Fibroblast of upper back skin (primary cell): ENCODE results near the gene RPTOR.

Experiments used
- DNase-seq: peaks from one replicate; pipeline ENCODE4 v3.0.0-alpha.2; 2013

RPTOR gene

GRCh38 chr17:80646328-80646727 is 101.7 kb downstream of the RPTOR start:
- DNase-seq = no peak

DNA sequence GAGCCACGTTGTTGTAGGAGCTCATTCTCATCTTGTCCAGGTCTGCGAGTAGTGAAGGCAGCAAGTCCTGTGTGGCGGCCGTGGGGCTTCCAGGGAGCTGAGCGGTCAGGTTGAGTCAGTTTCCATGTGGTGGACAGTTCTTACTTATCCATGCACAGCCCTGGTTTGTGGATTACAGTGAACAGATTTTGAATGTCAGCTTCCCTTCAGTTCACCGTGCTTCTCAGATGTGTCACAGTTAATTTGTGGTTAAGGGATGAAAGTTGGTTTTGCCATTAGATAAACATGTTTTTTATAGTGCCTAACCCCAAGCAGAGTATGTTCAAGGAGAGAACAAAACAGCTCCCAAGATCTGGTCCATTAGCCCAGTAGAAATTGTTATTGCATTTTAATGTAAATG is 103.1 kb downstream of the RPTOR start:
- DNase-seq = peak; percentile 89

GRCh38 chr17:80649200-80649644 is 104.6 kb downstream of the RPTOR start:
- DNase-seq = no peak

- DNase-seq = peak; percentile 83
Measured at GRCh38 chr17:80649672-80650330, 105.2 kb downstream of the RPTOR start.

DNA sequence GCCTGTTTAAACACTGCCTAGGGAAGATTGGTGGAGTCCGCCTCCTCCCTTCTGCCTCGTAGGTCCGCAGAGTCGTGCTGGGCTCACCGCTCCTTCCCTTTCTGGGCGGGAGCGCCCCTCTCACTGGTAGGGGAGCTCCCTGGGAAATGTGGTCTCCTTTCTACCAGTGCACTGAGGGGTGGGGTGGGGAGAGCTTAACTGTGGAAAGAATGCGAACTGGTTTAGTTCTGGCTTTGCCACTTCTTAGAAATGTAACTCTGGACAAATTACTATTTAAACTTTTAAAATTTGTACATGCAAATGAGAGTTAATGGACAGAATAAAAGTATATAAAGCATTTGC is 105.7 kb downstream of the RPTOR start:
- DNase-seq = no peak

DNA sequence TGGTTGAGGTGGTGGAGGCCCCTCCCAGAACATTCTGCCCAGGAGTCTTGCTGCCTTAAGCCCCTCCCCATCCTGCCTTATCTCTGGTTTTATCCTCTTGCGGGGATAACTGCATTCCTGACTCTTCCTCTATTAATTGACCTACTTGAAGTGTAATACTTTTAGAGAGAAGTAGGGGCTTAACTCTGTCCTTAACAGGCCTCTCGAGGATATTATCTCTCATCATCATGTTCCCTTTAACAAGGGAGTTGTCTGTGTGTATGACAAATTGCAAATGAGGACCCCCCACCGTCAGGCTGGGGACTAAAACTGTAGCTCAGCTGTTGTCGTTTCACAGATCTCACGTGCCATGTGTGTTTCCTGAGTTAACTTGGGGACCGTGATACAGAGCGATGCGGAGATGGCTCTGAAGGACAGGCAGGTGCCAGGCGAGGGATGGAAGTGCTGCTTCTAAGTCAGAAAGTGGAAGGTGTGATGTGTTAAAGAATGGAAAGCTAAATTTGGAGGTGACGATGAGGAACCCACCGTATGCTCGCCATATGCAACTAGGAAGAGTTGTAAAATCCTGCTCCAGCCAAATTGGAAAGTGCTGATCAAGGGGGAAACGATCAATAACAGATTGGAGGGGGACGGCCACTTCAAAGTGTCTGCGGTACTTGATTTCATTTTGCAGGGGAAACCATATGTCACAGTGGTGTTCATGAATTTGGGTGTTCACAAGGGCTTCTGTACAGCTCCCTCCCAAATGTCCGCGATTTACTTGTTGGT is 106.3 kb downstream of the RPTOR start:
- no peak for DNase-seq

DNA sequence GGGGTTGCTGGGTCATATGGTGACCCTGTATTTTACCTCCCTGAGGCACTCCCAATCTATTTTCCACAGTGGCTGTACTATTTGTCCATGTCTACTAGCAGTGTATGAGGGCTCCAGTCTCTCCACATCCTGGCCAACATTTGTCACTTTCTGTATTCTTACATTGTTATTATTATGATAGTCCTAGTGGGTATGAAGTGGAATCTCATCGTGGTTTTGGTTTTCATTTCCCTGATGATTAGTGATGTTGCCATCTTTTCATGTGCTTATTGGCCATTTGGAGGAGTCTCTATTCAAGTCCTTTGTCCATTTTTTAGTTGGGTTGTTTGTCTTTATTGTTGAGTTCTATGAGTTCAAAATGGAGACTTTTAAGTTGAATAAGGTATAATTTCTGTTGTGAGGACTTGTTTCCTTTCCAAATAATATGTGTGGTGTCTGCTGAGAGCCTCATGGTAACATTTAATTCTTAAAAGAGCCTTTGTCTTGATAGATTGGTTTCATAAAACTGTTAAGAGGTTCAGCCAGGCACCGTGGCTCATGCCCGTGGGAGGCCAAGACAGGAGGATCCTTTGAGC is 108.2 kb downstream of the RPTOR start:
- DNase-seq = no peak

- no peak for DNase-seq
Measured at GRCh38 chr17:80653856-80654255, 109.2 kb downstream of the RPTOR start.

- no peak for DNase-seq
Measured at GRCh38 chr17:80655608-80656007, 111.0 kb downstream of the RPTOR start.

GRCh38 chr17:80656590-80656989 is 112.0 kb downstream of the RPTOR start:
- DNase-seq = no peak

GRCh38 chr17:80657561-80657960 is 112.9 kb downstream of the RPTOR start:
- no peak for DNase-seq

DNA sequence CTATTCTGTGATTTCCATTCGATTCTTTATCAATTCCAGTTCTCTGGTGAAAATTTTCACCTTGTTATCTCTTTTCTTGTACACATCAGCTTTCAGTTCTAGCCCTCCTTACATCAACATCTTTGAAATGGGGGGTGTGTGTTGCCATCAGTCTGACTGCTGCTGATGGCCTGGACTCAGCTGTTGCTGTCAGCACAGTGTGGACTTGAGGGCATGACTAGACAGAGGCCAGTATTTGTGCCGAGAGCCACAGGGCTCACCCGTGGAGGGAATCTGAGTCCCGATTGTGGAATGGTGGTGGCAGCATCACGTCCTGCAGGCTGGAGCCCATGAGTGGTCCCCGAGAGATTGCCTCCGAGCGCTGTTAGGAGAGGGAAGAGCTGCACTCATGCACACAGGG is 114.2 kb downstream of the RPTOR start:
- DNase-seq = no peak

GRCh38 chr17:80659651-80660050 is 115.0 kb downstream of the RPTOR start:
- no peak for DNase-seq

DNA sequence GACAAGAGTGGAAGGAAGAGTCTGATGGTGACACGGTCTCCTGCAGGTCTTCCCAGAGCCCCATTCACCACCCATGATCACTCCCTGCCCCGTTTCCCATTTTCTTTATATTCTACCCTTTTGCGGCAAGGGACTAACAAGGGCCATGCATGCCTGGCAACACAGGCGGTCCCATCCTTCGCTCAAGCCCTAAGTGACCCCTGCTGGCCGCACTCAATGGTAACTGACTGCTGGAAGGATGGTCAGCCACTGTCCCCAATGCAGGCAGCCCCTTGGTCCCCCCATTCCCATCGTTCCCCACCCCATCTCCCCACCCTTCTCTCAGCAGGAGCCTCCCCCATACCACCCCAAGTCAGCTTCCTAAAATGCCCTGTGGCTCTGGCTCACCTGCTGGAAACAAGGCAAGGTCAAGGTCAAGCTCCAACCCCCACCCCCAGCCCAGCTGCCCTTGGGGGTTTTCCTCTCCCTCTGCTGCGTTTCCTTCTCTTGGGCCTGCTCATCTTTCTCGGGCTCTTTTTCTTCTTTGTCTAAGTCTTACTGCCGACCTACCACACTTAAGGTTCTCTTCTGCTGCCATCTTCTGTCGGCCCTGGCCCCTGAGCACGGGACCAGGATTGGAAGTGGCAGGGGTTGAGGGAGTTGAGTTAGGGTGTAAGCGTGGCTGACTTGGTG is 116.0 kb downstream of the RPTOR start:
- DNase-seq = no peak

- no peak for DNase-seq
Measured at GRCh38 chr17:80662557-80662956, 117.9 kb downstream of the RPTOR start.

- peak; percentile 21 for DNase-seq
Measured at GRCh38 chr17:80663781-80664206, 119.2 kb downstream of the RPTOR start.

DNA sequence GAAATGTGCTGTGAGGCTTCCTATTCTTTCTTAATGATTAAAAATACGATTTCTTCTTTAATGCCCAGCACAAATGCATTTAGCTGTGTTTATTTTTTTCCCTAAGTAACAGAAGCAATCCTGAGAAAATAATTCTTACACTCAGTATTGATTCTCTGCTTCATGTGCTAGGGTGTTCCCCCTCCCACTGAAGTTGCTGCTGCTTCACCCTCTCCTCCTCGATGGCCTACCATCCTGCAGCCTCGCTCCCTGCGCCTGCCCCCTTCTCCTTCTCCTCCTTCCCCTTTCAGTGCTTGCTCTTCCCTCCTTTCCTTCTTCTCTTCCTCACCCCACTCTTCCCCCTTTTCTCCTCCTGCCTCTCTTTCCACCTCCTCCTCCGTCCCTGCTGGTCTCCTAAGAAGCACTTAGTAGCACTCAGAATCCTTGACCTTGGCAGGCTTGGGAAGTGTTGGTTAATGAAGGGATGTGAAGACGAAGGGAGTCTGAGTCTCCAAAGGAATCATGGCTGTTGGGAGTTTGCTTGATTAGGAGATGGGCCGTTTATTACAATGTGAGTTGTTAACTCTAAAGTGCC is 119.7 kb downstream of the RPTOR start:
- no peak for DNase-seq

- DNase-seq = no peak
Measured at GRCh38 chr17:80665792-80666191, 121.2 kb downstream of the RPTOR start.

GRCh38 chr17:80666867-80667266 is 122.2 kb downstream of the RPTOR start:
- DNase-seq = no peak

GRCh38 chr17:80667462-80668277 is 123.0 kb downstream of the RPTOR start:
- DNase-seq = no peak

DNA sequence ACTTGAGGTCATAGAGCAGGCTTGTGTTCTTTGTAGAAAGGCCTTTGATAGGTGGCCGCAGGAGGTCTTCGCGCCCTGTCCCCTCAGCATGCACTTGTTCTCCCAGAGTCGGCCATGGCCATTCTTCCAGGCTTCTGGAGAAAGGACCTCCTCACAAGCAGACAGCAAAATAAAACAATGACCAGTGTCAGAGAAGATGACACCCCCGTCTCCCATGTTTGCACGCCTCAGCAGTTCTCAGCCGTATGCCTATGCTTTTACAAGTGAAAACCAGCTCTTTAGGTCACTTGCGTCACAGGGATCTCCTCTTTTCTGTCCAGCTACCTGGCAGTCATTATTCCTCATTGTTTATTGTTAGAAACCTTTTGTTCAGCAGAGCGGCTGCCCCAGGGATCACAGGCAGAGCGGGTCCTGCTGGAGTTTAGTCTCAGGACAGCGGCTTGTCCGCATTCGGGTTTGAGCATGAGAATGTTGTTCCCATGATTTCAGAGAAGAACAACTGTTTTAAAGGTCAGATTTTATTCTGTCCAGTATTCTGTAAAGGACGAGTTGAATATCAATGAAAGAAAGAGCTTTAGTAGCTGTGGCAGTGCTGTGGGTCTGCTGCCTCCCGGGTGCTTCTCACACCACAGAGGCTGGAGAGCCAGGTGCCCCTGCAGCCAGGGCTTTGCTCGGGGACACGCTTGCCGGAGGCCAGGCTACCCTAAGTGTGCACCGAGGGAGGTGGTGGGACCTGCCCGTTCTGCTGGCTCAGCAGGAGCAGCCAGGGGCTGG is 123.9 kb downstream of the RPTOR start:
- no peak for DNase-seq
